Body of pancreas (tissue), 4 donors: Measurements from ENCODE around the gene SCML1. TPM values are rescaled to one million over a fixed set of nuclear protein-coding genes. Genes with fewer than 3 reads are reported as not detected.

ENCODE experiments used
- ATAC-seq: fragments of 150-250 bp; one replicate; pipeline ENCODE4 v1.9.1; 2016
- DNase-seq, 4 donors: peaks; one replicate each; pipeline ENCODE4 v3.0.0-alpha.2; 2019
- H3K27ac ChIP-seq, 4 donors: fragments of 200-600 bp; sonication (generic); 1 replicate in 3 of 4; 2 replicates in 1 of 4; pipeline versions ENCODE4 v1.5.1 to v1.6.1; 2016 to 2019; ENCODE audit warnings: mild to moderate bottlenecking in 1 of 4, mixed read lengths in 1 of 4, moderate library complexity in 1 of 4
- H3K27me3 ChIP-seq, 2 donors: fragments of 200-600 bp; sonication (generic); one replicate each; pipeline ENCODE4 v1.6.0; 2016; ENCODE audit warnings: mild to moderate bottlenecking in 1 of 2
- H3K36me3 ChIP-seq, 2 donors: fragments of 200-600 bp; sonication (generic); replicated peaks in 1 of 2; 2 replicates each; pipeline ENCODE4 v1.5.1; 2016; ENCODE audit warnings: low read depth in 2 of 2; ENCODE audit not compliant: insufficient read depth in 1 of 2
- H3K4me1 ChIP-seq: fragments of 200-600 bp; sonication (generic); one replicate; pipeline ENCODE4 v1.6.0; 2016
- H3K4me3 ChIP-seq, 2 donors: fragments of 200-600 bp; sonication (generic); 1 replicate in 1 of 2; 2 replicates in 1 of 2; pipeline ENCODE4 v1.5.1; 2016 to 2019
- H3K9me3 ChIP-seq, 3 donors: fragments of 200-600 bp; sonication (generic); 1 replicate in 2 of 3; 2 replicates in 1 of 3; pipeline ENCODE4 v1.5.1; 2016
- CTCF ChIP-seq, 7 experiments: fragments of 450-650 bp in 4 of 7; fragments of 200-600 bp in 3 of 7; sonication (generic) in 3 of 7; IDR thresholded peaks; one replicate each; pipeline ENCODE4 v1.5.1; 2016 to 2019; ENCODE audit warnings: antibody characterized with exemption in 7 of 7
- POLR2A ChIP-seq, 3 donors: fragments of 450-650 bp; IDR thresholded peaks; one replicate each; pipeline ENCODE4 v1.6.1; 2016; ENCODE audit warnings: antibody characterized with exemption in 3 of 3, mild to moderate bottlenecking in 2 of 3
- WGBS, 2 donors: methylation state at CpG; one replicate each; pipeline ENCODE4 v1.1.5; 2017; 5-methylcytosine and 5-hydroxymethylcytosine counted together
- intact Hi-C: fragments of 100-400 bp; cut with DNase I; formaldehyde crosslinking; loops from one replicate; pipeline ENCODE4 v1.15.1; 2023
- total RNA-seq, 2 donors: library from RNA; depleted of rRNA; stranded (reverse); fragments of >200 nt; gene quantifications; one replicate each; pipeline ENCODE4 v1.1.0, GENCODE V29; 2016

The SCML1 gene
- total RNA-seq, 2 donors from 2014 or later: 9.3 to 11.2 TPM

GRCh38 chrX:17801431-17801830 is 64.1 kb downstream of the SCML1 start:
- no CpG with 5 or more reads among the region's 13 CpGs for WGBS, 2 donors
- H3K4me1 ChIP-seq: no peaks in the 10 kb centered on the region
- DNase-seq (no peak), ATAC-seq (no peak)
- no peaks in the 10 kb centered on the region for H3K9me3 ChIP-seq
- no peak for TF ChIP-seq CTCF (IDR thresholded peaks at IDR 0.05)
- no peak for TF ChIP-seq POLR2A (IDR thresholded peaks at IDR 0.05)
- H3K27ac ChIP-seq: no peak overlapping the region
- intact Hi-C loops: no loop called here
- no peaks in the 10 kb centered on the region for H3K36me3 ChIP-seq
- H3K27me3 ChIP-seq: no peaks in the 10 kb centered on the region
- no peak overlapping the region for H3K4me3 ChIP-seq

GRCh38 chrX:17802756-17803155 is 65.5 kb downstream of the SCML1 start:
- Histone ChIP-seq H3K4me1 (no peaks in the 10 kb centered on the region), H3K36me3 (no peaks in the 10 kb centered on the region), H3K4me3 (no peak overlapping the region), H3K27me3 (no peaks in the 10 kb centered on the region), H3K9me3 (no peaks in the 10 kb centered on the region), H3K27ac (no peak overlapping the region)
- ATAC-seq (no peak), DNase-seq (no peak)
- TF ChIP-seq CTCF (IDR thresholded peaks at IDR 0.05) (no peak), POLR2A (IDR thresholded peaks at IDR 0.05) (no peak)
- 90 to 94% methylated on average over 5 to 6 of the region's 7 CpGs for WGBS, 2 donors
- intact Hi-C loops: no loop called here

GRCh38 chrX:17803449-17803848 is 66.2 kb downstream of the SCML1 start:
- intact Hi-C loops: no loop called here

More at GRCh38 chrX:17803449-17803848, 66.2 kb downstream of the SCML1 start:
- WGBS, 2 donors: 82 to 83% methylated on average over 1 to 4 of the region's 4 CpGs
- H3K27ac ChIP-seq: no peak overlapping the region
- no peaks in the 10 kb centered on the region for H3K4me1 ChIP-seq
- TF ChIP-seq CTCF (IDR thresholded peaks at IDR 0.05) (no peak), POLR2A (IDR thresholded peaks at IDR 0.05) (no peak)
- H3K36me3 ChIP-seq: no peaks in the 10 kb centered on the region
- no peaks in the 10 kb centered on the region for H3K9me3 ChIP-seq
- no peak for DNase-seq
- no peaks in the 10 kb centered on the region for H3K27me3 ChIP-seq
- no peak overlapping the region for H3K4me3 ChIP-seq
- no peak for ATAC-seq

Other genes with a start within 250 kb of the SCML1 start
- gene RAI2, start 123.8 kb downstream of the SCML1 start, total RNA-seq: 1 to 10 TPM; 4.9 to 8.6 TPM